ENCODE results near the gene DVL3.

Gene DVL3

DNA sequence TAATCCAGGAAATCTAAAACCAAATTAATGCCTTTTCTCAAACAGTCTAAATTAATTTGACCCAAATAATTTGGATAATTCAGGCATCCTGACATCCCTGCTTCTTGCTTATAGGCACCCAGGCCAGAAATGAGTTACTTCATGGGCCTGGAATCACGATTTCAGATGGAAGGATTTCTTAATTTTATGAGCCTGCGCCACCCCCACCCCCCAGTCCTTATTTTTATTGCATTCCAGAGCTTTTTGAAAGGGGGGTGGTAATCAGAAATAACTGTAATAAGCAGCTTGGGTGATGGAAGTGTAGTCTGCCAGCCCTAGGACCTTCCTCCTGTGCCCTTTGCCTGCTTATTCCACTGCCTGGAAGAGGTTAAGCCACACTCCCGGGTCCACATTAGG, 20.8 kb downstream of the DVL3 start:
- no peaks in the 10 kb centered on the region for H3K9me3 ChIP-seq
- no peak for DNase-seq
- TF ChIP-seq, protein P1, sequence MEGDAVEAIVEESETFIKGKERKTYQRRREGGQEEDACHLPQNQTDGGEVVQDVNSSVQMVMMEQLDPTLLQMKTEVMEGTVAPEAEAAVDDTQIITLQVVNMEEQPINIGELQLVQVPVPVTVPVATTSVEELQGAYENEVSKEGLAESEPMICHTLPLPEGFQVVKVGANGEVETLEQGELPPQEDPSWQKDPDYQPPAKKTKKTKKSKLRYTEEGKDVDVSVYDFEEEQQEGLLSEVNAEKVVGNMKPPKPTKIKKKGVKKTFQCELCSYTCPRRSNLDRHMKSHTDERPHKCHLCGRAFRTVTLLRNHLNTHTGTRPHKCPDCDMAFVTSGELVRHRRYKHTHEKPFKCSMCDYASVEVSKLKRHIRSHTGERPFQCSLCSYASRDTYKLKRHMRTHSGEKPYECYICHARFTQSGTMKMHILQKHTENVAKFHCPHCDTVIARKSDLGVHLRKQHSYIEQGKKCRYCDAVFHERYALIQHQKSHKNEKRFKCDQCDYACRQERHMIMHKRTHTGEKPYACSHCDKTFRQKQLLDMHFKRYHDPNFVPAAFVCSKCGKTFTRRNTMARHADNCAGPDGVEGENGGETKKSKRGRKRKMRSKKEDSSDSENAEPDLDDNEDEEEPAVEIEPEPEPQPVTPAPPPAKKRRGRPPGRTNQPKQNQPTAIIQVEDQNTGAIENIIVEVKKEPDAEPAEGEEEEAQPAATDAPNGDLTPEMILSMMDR (IDR thresholded peaks at IDR 0.05; ENCODE audit: low read depth, low read length) = no peak
- peak overlapping the region; percentile 93 for H3K4me3 ChIP-seq (ENCODE audit: low read depth, low read length)
- H3K4me1 ChIP-seq = peaks cover 7% of the 10 kb centered on the region
- peaks cover 48% of the 10 kb centered on the region for H3K36me3 ChIP-seq
- no peaks in the 10 kb centered on the region for H3K27me3 ChIP-seq

DNA sequence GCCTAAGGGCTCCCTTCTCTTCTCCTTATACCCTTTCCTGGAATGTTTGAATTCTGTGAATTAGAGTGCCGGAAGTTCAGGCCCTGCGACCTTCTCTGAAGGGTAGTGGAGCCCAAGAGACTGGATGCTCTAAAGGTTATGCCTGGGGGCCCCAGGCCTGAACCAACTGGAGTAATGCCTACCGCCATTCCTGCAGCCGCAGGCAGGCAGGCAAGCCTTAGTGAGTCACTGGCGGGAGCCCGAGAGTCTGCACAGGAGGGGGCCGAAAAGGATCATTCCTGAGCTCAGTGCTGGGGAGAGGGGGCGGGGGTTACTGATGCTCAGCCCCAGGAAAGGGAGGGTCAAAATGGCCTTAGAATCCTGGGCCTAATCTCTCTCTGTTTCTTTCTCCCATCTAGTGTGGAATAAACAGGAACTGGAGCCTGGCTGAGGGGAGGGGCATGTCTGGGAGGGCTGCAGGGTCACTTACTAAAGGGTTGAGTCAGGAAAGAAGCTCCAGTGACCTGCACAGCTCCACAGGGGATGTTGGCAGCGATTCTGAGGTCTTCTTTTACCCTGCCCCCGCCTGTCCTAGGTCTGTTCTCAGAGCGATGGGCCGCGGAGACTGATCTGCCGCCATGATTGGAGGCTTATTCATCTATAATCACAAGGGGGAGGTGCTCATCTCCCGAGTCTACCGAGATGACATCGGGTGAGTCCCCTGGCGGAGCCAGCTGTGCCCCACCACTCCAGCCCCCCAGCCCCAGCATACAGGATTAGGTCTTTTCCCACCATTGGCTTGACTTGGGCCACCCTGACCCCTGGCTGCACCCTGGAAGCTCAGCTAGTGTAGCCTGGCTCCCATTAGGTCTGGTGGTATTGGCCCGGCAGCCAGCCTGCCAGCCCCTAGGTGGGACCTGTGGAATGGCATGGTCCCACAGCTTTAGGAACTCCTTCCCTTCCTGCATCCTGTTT, 21.5 kb downstream of the DVL3 start:
- H3K36me3 ChIP-seq = peaks cover 48% of the 10 kb centered on the region
- H3K4me3 ChIP-seq (ENCODE audit: low read depth, low read length) = peak overlapping the region; percentile 93
- peak; percentile 83 for DNase-seq
- peaks cover 7% of the 10 kb centered on the region for H3K4me1 ChIP-seq
- H3K27me3 ChIP-seq = no peaks in the 10 kb centered on the region
- H3K9me3 ChIP-seq = no peaks in the 10 kb centered on the region
- TF ChIP-seq, protein P1 (IDR thresholded peaks at IDR 0.05; ENCODE audit: low read depth, low read length) = no peak

DNA sequence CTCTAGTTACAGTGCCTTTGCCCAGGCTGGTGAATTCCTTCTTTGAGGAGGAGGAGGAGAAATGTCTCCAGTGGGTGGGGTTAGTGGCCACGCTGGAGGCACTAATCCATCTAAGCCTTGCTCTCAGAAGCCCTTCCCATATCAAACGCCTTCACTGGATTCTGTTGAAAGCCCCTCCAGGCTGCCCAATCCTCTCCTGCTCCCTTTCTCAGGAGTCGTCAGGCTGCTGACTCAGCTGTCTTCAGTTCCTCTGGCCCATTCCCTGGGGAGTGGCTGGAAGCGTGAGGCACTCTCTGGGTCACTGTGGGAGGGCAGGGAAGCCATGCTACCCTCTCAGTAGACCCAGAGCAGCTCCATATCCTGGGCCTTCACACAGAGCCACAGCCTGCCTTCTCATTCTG, 22.2 kb downstream of the DVL3 start:
- H3K36me3 ChIP-seq = peaks cover 52% of the 10 kb centered on the region

DNA sequence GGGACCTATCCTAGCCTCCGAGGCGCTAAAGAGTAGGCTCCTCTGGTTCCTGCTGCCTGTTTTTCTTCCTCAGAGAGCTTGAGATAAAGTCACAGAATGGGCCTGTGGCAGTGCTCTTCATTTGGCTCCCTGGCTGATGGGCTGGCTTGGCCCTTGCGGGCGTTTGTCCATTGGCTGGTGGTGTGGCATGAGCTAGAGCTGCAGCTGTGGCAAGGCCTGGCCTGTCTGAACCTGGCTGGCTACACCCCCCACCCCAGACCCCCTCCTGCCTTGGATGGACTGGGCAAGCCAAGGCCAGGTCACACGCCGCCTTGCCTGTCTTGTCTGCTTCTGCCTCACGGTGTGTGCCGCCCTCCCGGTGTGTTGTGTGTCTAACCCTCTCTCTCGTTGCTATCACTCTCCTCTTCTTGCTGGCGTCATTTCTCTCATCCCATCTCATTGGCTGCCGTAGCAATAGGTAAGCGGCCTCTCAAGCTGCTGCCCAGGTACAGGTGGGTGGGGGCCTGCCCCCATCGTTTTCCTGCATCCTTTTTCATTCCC, 22.7 kb downstream of the DVL3 start:
- Histone ChIP-seq H3K36me3 (peaks cover 57% of the 10 kb centered on the region), H3K4me1 (peaks cover 7% of the 10 kb centered on the region), H3K27me3 (no peaks in the 10 kb centered on the region), H3K9me3 (no peaks in the 10 kb centered on the region), H3K4me3 (ENCODE audit: low read depth, low read length) (no peak overlapping the region)
- TF ChIP-seq, protein P1 (IDR thresholded peaks at IDR 0.05; ENCODE audit: low read depth, low read length) = no peak
- DNase-seq = no peak

More for the DNA sequence above, 22.2 kb downstream of the DVL3 start:
- Histone ChIP-seq H3K4me1 (peaks cover 7% of the 10 kb centered on the region), H3K27me3 (no peaks in the 10 kb centered on the region), H3K9me3 (no peaks in the 10 kb centered on the region), H3K4me3 (ENCODE audit: low read depth, low read length) (peak overlapping the region; percentile 93)
- DNase-seq = no peak
- TF ChIP-seq, protein P1 (IDR thresholded peaks at IDR 0.05; ENCODE audit: low read depth, low read length) = no peak

DNA sequence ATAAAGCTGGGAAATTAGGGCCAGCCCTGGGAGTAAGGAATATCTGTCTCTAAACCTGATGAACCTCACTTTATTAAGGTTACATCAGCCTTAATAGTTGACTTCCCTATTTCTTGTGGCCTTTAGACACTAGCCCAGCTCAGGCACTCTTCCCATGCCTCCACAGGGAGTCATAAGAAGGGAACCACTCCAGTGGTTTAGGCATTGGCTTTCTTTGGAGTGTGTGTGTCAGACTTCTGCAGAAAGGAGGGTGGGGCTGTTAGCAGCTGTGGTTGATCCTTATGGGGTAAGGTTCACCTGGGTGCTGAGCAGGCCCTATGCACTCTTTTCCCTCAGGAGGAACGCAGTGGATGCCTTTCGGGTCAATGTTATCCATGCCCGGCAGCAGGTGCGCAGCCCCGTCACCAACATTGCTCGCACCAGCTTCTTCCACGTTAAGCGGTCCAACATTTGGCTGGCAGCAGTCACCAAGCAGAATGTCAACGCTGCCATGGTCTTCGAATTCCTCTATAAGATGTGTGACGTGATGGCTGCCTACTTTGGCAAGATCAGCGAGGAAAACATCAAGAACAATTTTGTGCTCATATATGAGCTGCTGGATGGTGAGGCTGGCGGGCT, 23.5 kb downstream of the DVL3 start:
- H3K4me1 ChIP-seq = peaks cover 7% of the 10 kb centered on the region
- TF ChIP-seq, protein P1 (IDR thresholded peaks at IDR 0.05; ENCODE audit: low read depth, low read length) = no peak
- H3K9me3 ChIP-seq = no peaks in the 10 kb centered on the region
- DNase-seq = no peak
- no peaks in the 10 kb centered on the region for H3K27me3 ChIP-seq
- no peak overlapping the region for H3K4me3 ChIP-seq (ENCODE audit: low read depth, low read length)
- peaks cover 65% of the 10 kb centered on the region for H3K36me3 ChIP-seq

Measured in BE2C (cell line).